Measurements from ENCODE around the gene ACBD6. TPM values are rescaled to one million over a fixed set of nuclear protein-coding genes. Genes with fewer than 3 reads are reported as not detected.

The ACBD6 gene
- total and polyA plus RNA-seq, 10 of the 15 experiments (the other 5 are each of a cell fraction or from before 2014, with no cell fraction given) = 15.0 to 67.3 (median 55.0) TPM

DNA sequence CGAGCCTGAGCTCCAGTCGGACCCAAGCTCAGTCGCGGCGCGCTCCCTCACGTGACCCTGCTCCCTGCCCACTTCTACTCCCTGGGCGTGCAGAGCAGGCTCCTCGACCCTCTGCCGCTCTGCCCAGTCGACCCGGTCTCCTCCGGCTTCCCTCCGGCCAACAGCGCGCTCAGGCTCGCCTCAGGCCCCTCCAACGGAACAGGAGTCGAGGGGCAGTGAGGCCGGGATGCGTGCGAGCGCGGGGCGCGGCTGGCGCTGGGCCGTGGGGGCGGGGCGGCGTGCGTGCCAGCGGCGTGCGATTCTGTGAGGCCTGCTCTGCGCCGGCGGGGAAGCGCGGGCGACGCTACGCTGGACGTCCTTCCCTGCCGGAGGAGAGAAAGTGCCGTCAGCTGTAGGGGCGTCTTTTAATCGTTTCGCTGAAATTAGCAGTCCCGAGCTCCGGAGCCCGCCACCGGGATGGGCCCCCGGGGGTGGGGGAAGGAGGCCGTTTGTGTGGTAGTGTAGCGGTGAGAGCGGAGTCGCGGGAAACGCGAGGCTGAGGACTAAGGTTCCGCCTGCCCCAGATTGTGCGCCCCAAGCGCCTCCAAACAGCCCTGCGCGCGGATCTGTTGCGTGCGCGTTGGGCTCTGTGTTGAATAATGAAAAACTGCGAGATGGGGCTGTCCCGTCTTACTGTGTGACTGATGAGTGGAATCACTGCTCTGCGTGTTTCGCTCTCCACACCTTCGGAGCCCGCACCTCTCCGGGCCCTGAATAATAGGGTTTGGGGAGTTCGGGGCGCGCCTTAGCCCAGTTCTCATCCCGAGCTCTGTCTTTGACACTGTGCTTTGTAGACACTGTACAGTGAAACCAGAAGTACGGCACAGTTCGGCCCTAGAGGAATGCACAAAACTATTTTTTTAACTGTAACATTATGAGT lies at the start of gene ACBD6 (continued):
- peak; percentile 27 for TF ChIP-seq MEF2B (IDR thresholded peaks at IDR 0.05; ENCODE audit: partially characterized antibody, poor library complexity, severe bottlenecking)
- TF ChIP-seq, protein P1, sequence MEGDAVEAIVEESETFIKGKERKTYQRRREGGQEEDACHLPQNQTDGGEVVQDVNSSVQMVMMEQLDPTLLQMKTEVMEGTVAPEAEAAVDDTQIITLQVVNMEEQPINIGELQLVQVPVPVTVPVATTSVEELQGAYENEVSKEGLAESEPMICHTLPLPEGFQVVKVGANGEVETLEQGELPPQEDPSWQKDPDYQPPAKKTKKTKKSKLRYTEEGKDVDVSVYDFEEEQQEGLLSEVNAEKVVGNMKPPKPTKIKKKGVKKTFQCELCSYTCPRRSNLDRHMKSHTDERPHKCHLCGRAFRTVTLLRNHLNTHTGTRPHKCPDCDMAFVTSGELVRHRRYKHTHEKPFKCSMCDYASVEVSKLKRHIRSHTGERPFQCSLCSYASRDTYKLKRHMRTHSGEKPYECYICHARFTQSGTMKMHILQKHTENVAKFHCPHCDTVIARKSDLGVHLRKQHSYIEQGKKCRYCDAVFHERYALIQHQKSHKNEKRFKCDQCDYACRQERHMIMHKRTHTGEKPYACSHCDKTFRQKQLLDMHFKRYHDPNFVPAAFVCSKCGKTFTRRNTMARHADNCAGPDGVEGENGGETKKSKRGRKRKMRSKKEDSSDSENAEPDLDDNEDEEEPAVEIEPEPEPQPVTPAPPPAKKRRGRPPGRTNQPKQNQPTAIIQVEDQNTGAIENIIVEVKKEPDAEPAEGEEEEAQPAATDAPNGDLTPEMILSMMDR (IDR thresholded peaks at IDR 0.05 in 2 of 3, conservative IDR thresholded peaks at IDR 0.05 in 1 of 3; ENCODE audit: control insufficient read depth in 2 of 3, extremely low read depth in 1 of 3, insufficient read depth in 1 of 3, low read depth in 3 of 3, low read length in 3 of 3) = peak; percentile 5 to 33 (median 14); a peak in 3 of 6 replicates
- no peak for TF ChIP-seq RFX5 (IDR thresholded peaks at IDR 0.05; ENCODE audit: low read depth, low read length)
- TF ChIP-seq GABPA (IDR thresholded peaks at IDR 0.05; ENCODE audit: low read depth) = peak; percentile 81
- TF ChIP-seq MEF2A (IDR thresholded peaks at IDR 0.05; ENCODE audit: insufficient read depth, low read depth, low read length) = no peak
- peak; percentile 93 for TF ChIP-seq IKZF1 (conservative IDR thresholded peaks at IDR 0.05)
- TF ChIP-seq CREM (IDR thresholded peaks at IDR 0.05; ENCODE audit: low read depth) = peak; percentile 37; the same call in 1 of the 2 replicates
- TF ChIP-seq CBX5 (IDR thresholded peaks at IDR 0.05; ENCODE audit: low read depth) = peak; percentile 96
- TF ChIP-seq YBX1 (IDR thresholded peaks at IDR 0.05) = no peak
- no peak for TF ChIP-seq NR2C2 (IDR thresholded peaks at IDR 0.05; ENCODE audit: borderline replicate concordance, control insufficient read depth, insufficient read length, low read depth)
- TF ChIP-seq POLR2A (IDR thresholded peaks at IDR 0.05; ENCODE audit: low read depth, low read length) = peak; percentile 92; the same call in 1 of the 2 replicates
- TF ChIP-seq TCF3 (IDR thresholded peaks at IDR 0.05; ENCODE audit: borderline replicate concordance, insufficient read depth, low read depth, low read length) = no peak
- TF ChIP-seq REST (IDR thresholded peaks at IDR 0.05; ENCODE audit: low read depth, low read length) = peak; percentile 11; the same call in 1 of the 2 replicates
- peak in 1 of 2 experiments; percentile 38; a peak in 1 of 4 replicates for TF ChIP-seq ETV6 (conservative IDR thresholded peaks at IDR 0.05 in 1 of 2, IDR thresholded peaks at IDR 0.05 in 1 of 2; ENCODE audit: borderline replicate concordance in 1 of 2, low read depth in 1 of 2)
- no peak for TF ChIP-seq CHD4 (IDR thresholded peaks at IDR 0.05)
- peak; percentile 76; the same call in 1 of the 2 replicates for TF ChIP-seq NFXL1 (IDR thresholded peaks at IDR 0.05; ENCODE audit: borderline replicate concordance)
- TF ChIP-seq WRNIP1 (IDR thresholded peaks at IDR 0.05; ENCODE audit: borderline replicate concordance, low read depth, low read length) = peak; percentile 77; the same call in 1 of the 2 replicates
- TF ChIP-seq, protein P2, sequence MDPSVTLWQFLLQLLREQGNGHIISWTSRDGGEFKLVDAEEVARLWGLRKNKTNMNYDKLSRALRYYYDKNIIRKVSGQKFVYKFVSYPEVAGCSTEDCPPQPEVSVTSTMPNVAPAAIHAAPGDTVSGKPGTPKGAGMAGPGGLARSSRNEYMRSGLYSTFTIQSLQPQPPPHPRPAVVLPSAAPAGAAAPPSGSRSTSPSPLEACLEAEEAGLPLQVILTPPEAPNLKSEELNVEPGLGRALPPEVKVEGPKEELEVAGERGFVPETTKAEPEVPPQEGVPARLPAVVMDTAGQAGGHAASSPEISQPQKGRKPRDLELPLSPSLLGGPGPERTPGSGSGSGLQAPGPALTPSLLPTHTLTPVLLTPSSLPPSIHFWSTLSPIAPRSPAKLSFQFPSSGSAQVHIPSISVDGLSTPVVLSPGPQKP (IDR thresholded peaks at IDR 0.05; ENCODE audit: low read depth, low read length) = 0 out of 2 replicates have a peak, but pooled peaks have one; percentile 40
- TF ChIP-seq, protein P3, sequence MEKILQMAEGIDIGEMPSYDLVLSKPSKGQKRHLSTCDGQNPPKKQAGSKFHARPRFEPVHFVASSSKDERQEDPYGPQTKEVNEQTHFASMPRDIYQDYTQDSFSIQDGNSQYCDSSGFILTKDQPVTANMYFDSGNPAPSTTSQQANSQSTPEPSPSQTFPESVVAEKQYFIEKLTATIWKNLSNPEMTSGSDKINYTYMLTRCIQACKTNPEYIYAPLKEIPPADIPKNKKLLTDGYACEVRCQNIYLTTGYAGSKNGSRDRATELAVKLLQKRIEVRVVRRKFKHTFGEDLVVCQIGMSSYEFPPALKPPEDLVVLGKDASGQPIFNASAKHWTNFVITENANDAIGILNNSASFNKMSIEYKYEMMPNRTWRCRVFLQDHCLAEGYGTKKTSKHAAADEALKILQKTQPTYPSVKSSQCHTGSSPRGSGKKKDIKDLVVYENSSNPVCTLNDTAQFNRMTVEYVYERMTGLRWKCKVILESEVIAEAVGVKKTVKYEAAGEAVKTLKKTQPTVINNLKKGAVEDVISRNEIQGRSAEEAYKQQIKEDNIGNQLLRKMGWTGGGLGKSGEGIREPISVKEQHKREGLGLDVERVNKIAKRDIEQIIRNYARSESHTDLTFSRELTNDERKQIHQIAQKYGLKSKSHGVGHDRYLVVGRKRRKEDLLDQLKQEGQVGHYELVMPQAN (conservative IDR thresholded peaks at IDR 0.05) = peak; percentile 82
- peak; percentile 77; the same call in 1 of the 2 replicates for TF ChIP-seq SMARCA5 (IDR thresholded peaks at IDR 0.05)

All from GM12878 (cell line).